Activated naive CD4-positive, alpha-beta T cell treated with anti-CD3 and anti-CD28 coated beads, Interleukin-2, amount 10 ng/mL, durations not matched to agents 7 days and 5 days (primary cell): ENCODE data around the gene RPS6KA5.
A peak's percentile ranks its signal among the peaks of the same experiment; 100 is the strongest.
"Not testable (repeated sequence)": the region's sequence is repeated elsewhere in the genome, so short reads cannot be mapped to it uniquely, and the experiment has no call there.

Source experiments
- CTCF ChIA-PET: fragments of 350-600 bp; sonication (Branson Sonifier 250); formaldehyde crosslinking; loops from one replicate; lab custom pipeline; 2021; ENCODE audit warnings: antibody characterized with exemption; lab: Charles Lee
- DNase-seq: peaks from one replicate; pipeline ENCODE4 v3.0.0-alpha.2; 2020
- H3K27ac Mint-ChIP-seq: one replicate; pipeline ENCODE4 v1.8.0; 2021; ENCODE audit warnings: mild to moderate bottlenecking, moderate library complexity, mixed read lengths
- H3K27me3 Mint-ChIP-seq: one replicate; pipeline ENCODE4 v1.8.0; 2021; ENCODE audit warnings: mild to moderate bottlenecking, mixed read lengths
- H3K36me3 Mint-ChIP-seq: one replicate; pipeline ENCODE4 v1.8.0; 2021; ENCODE audit warnings: mixed read lengths
- H3K4me1 Mint-ChIP-seq: one replicate; pipeline ENCODE4 v1.8.0; 2021; ENCODE audit warnings: mixed read lengths
- H3K4me3 Mint-ChIP-seq: one replicate; pipeline ENCODE4 v1.8.0; 2021; ENCODE audit warnings: mild to moderate bottlenecking, moderate library complexity, mixed read lengths
- H3K9me3 Mint-ChIP-seq: one replicate; pipeline ENCODE4 v1.8.0; 2021; ENCODE audit warnings: mixed read lengths

Gene RPS6KA5

DNA sequence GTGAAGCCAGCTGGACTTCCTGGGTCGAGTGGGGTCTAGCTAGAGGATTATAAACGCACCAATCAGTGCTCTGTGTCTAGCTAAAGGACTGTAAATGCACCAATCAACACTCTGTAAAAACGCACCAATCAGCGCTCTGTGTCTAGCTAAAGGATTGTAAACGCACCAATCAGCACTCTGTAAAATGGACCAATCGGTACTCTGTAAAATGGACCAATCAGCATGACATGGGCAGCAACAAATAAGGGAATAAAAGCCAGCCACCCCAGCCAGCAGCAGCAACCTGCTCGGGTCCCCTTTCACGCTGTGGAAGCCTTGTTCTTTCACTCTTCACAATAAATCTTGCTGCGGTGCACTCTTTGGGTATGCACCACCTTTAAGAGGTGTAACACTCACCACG is 26.1 kb downstream of the RPS6KA5 start:
- CTCF ChIA-PET = interaction anchor here (0.6 to 2.9 kb wide), 5 partner anchors 11 to 314 kb away, joined by 3 to 13 read pairs (median 3); no protein-coding TSS in a partner anchor
- H3K36me3 Mint-ChIP-seq = peaks cover 43% of the 10 kb centered on the region
- H3K4me3 Mint-ChIP-seq, H3K9me3 Mint-ChIP-seq, H3K27ac Mint-ChIP-seq, DNase-seq, H3K27me3 Mint-ChIP-seq: not testable (repeated sequence)
- peaks cover 67% of the 10 kb centered on the region for H3K4me1 Mint-ChIP-seq

DNA sequence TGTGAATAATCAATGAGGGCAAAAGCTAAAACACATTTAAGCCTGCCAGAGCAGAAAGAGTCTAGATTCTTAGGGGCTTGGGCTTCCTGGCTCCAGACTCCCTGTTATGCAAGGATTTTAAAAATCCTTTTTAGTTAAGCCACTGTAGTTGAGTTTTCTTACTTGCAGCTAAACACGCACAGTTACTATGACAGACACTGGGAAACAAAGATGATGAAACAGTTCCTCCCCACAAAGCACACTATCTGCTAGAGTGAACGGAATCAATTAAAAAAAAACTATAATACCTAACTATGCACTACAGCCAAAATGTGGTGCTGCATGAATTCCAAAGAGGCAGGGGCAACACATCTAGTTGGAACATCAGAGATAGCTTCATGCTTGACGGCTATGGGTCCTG is 28.2 kb downstream of the RPS6KA5 start:
- no peaks in the 10 kb centered on the region for H3K27me3 Mint-ChIP-seq
- no peak overlapping the region for H3K4me3 Mint-ChIP-seq
- no peaks in the 10 kb centered on the region for H3K9me3 Mint-ChIP-seq
- CTCF ChIA-PET = no interaction called here
- H3K36me3 Mint-ChIP-seq = peaks cover 33% of the 10 kb centered on the region
- no peak overlapping the region for H3K27ac Mint-ChIP-seq
- peaks cover 64% of the 10 kb centered on the region for H3K4me1 Mint-ChIP-seq
- no peak for DNase-seq

DNA sequence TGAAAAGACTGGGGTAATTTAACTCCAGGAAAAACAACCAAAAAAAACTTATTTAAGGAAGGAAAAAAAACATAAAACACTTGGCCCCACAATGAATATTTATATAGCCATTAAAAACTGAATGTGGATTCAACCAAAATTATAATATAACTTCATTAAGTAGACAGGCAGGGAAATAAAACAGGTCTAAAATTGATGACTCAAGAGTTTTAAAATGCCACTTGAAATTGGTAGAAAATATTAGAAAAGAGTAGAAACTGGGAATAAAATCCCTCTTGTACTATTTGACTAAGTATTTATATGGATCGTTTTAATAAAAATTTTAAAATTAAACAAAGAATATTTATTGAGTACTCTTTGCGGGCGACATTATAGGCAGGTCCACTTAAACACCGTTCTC is 28.8 kb downstream of the RPS6KA5 start:
- peaks cover 64% of the 10 kb centered on the region for H3K4me1 Mint-ChIP-seq
- H3K4me3 Mint-ChIP-seq = no peak overlapping the region
- H3K36me3 Mint-ChIP-seq = peaks cover 38% of the 10 kb centered on the region
- no peak for DNase-seq
- no peaks in the 10 kb centered on the region for H3K27me3 Mint-ChIP-seq
- H3K9me3 Mint-ChIP-seq = no peaks in the 10 kb centered on the region
- no peak overlapping the region for H3K27ac Mint-ChIP-seq
- CTCF ChIA-PET = no interaction called here

DNA sequence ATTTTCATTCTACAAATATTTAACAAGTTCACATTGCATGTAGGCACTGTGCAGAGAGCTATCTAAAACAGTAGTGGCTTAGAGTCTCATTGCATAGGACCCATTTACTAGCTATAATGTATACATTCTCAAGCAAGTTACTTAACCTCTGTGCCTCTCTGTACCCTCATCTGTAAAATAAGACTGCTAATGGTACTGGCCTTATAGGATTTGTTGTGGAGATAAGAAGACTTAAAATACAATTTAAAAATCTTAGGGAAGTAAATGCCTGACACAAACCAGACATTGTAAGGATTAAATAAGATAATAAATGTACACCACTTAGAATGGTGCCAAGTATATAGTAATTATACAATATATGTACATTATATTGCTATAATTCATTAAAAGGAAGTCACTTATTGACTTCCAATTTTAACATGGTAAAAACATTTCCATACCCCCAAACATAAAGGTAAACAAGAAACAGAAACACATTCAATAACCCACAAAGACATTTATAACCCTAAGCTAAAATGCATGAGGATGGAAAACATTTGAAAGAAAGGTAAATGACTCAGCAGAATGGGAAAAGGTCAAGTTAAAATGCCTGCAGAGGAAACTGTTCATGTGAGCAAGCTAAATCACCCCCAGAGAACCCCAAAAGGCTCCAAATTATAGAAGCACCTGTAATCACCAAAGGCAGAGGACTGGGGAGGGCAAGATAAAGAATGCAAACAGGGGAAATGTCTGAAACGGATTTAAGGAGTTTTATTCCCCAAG is 30.8 kb downstream of the RPS6KA5 start:
- Mint-ChIP-seq H3K27ac (no peak overlapping the region), H3K9me3 (no peaks in the 10 kb centered on the region), H3K4me1 (peaks cover 61% of the 10 kb centered on the region), H3K27me3 (no peaks in the 10 kb centered on the region), H3K4me3 (no peak overlapping the region), H3K36me3 (peaks cover 45% of the 10 kb centered on the region)
- no peak for DNase-seq
- CTCF ChIA-PET = interaction anchor here (0.9 kb wide), 1 partner anchor 9 kb away, joined by 3 read pairs; no protein-coding TSS in a partner anchor

GRCh38 chr14:91027561-91027960 is 32.9 kb downstream of the RPS6KA5 start:
- H3K4me3 Mint-ChIP-seq = no peak overlapping the region
- no peaks in the 10 kb centered on the region for H3K27me3 Mint-ChIP-seq
- H3K36me3 Mint-ChIP-seq = peaks cover 48% of the 10 kb centered on the region
- peaks cover 76% of the 10 kb centered on the region for H3K4me1 Mint-ChIP-seq
- no peaks in the 10 kb centered on the region for H3K9me3 Mint-ChIP-seq
- no peak for DNase-seq
- H3K27ac Mint-ChIP-seq = no peak overlapping the region
- CTCF ChIA-PET = interaction anchor here (0.5 to 1.1 kb wide), 2 partner anchors 29 to 57 kb away, joined by 3 read pairs; no protein-coding TSS in a partner anchor

DNA sequence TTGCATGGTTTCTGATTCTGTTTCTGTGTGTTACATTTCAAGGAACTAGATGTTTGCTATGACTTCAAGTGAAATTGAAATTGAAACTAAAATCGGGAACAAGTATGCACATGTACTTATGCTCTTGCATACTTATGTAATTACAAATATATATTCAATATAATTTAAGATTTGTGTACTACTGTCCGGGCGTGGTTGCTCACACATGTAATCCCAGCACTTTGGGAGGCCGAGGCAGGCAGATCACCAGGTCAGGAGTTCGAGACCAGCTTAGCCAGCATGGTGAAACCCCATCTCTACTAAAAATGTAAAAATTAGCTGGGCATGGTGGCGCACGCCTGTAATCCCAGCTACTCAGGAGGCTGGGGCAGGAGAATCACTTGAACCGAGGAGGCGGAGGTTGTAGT is 37.8 kb downstream of the RPS6KA5 start:
- peaks cover 58% of the 10 kb centered on the region for H3K36me3 Mint-ChIP-seq

GRCh38 chr14:91021991-91022621 is 38.3 kb downstream of the RPS6KA5 start:
- DNase-seq = no peak
- peak overlapping the region; percentile 73 for H3K4me3 Mint-ChIP-seq
- H3K27me3 Mint-ChIP-seq = no peaks in the 10 kb centered on the region
- H3K27ac Mint-ChIP-seq = peak overlapping the region; percentile 99
- peaks cover 84% of the 10 kb centered on the region for H3K4me1 Mint-ChIP-seq
- CTCF ChIA-PET = interaction anchor here (1.1 kb wide), 2 partner anchors 9 to 37 kb away, joined by 3 read pairs; no protein-coding TSS in a partner anchor
- H3K36me3 Mint-ChIP-seq = peaks cover 59% of the 10 kb centered on the region
- no peaks in the 10 kb centered on the region for H3K9me3 Mint-ChIP-seq

More for the DNA sequence above, 37.8 kb downstream of the RPS6KA5 start:
- CTCF ChIA-PET = interaction anchor here (1.0 to 1.1 kb wide), 2 partner anchors 12 to 37 kb away, joined by 3 read pairs; no protein-coding TSS in a partner anchor
- H3K27me3 Mint-ChIP-seq, H3K9me3 Mint-ChIP-seq: not testable (repeated sequence)
- peak; percentile 33 for DNase-seq
- Mint-ChIP-seq H3K4me1 (peaks cover 89% of the 10 kb centered on the region), H3K27ac (peak overlapping the region; percentile 99), H3K4me3 (peak overlapping the region; percentile 73)

DNA sequence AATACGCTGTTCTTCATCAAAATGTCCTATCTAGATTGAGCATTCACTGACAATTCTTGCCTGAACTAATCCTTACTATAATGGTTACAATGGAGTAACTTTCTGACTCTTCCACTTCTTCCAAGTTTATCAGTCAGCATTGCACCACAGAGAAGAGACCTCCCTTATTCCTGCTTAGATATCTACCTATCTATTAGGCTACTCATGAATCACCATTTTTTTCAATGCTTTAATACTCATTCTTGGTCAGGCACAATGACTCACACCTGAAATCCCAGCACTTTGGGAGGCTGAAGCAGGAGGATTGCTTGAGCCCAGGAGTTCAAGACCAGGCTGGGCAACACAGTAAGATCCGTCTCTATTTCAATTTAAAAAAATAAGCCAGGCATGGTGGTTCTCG is 39.3 kb downstream of the RPS6KA5 start:
- CTCF ChIA-PET = interaction anchor here (1.1 kb wide), 1 partner anchor 8 kb away, joined by 3 read pairs; no protein-coding TSS in a partner anchor

GRCh38 chr14:91019673-91020072 is 40.8 kb downstream of the RPS6KA5 start:
- Mint-ChIP-seq H3K27me3 (no peaks in the 10 kb centered on the region), H3K4me1 (peaks cover 78% of the 10 kb centered on the region), H3K27ac (no peak overlapping the region), H3K36me3 (peaks cover 47% of the 10 kb centered on the region), H3K4me3 (no peak overlapping the region), H3K9me3 (no peaks in the 10 kb centered on the region)
- CTCF ChIA-PET = no interaction called here
- no peak for DNase-seq

More for the DNA sequence above, 39.3 kb downstream of the RPS6KA5 start:
- Mint-ChIP-seq H3K27me3 (no peaks in the 10 kb centered on the region), H3K4me3 (peak overlapping the region; percentile 29), H3K36me3 (peaks cover 56% of the 10 kb centered on the region), H3K9me3 (no peaks in the 10 kb centered on the region), H3K27ac (peak overlapping the region; percentile 99), H3K4me1 (peaks cover 82% of the 10 kb centered on the region)
- DNase-seq = no peak

GRCh38 chr14:91018481-91018880 is 42.0 kb downstream of the RPS6KA5 start:
- Mint-ChIP-seq H3K36me3 (peaks cover 39% of the 10 kb centered on the region), H3K27ac (no peak overlapping the region), H3K4me3 (no peak overlapping the region), H3K9me3 (no peaks in the 10 kb centered on the region), H3K27me3 (no peaks in the 10 kb centered on the region), H3K4me1 (peaks cover 67% of the 10 kb centered on the region)
- no peak for DNase-seq
- CTCF ChIA-PET = interaction anchor here (1.0 kb wide), 1 partner anchor 17 kb away, joined by 3 read pairs; no protein-coding TSS in a partner anchor

- Mint-ChIP-seq H3K27me3 (no peaks in the 10 kb centered on the region), H3K27ac (no peak overlapping the region), H3K4me3 (no peak overlapping the region), H3K4me1 (peaks cover 51% of the 10 kb centered on the region), H3K9me3 (no peaks in the 10 kb centered on the region), H3K36me3 (peaks cover 37% of the 10 kb centered on the region)
- no peak for DNase-seq
- CTCF ChIA-PET = no interaction called here
Observed at GRCh38 chr14:91016800-91017410, 43.5 kb downstream of the RPS6KA5 start.

DNA sequence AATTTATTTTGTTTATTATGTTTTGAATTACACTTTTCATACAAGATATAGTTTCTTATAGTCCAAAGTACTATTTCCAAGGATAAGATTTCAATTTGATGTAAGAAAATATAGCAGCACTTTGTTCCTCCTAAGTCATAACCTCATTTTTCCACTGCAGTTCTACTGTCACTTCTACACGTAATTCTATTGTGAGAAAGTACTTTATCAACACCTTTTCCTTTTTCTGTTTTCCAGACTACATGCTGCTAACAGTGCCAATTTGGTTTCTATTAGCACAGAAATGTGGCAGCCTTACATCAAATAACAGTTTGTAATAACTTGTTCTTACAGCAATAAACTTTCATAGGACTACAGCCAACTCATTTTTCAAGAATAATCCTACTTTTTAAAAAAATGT is 45.0 kb downstream of the RPS6KA5 start:
- no peaks in the 10 kb centered on the region for H3K27me3 Mint-ChIP-seq
- peaks cover 38% of the 10 kb centered on the region for H3K36me3 Mint-ChIP-seq
- CTCF ChIA-PET = no interaction called here
- DNase-seq = no peak
- H3K4me1 Mint-ChIP-seq = peaks cover 51% of the 10 kb centered on the region
- H3K27ac Mint-ChIP-seq = peak overlapping the region; percentile 34
- no peaks in the 10 kb centered on the region for H3K9me3 Mint-ChIP-seq
- H3K4me3 Mint-ChIP-seq = no peak overlapping the region

GRCh38 chr14:91012045-91012444 is 48.4 kb downstream of the RPS6KA5 start:
- peaks cover 49% of the 10 kb centered on the region for H3K4me1 Mint-ChIP-seq
- no peaks in the 10 kb centered on the region for H3K27me3 Mint-ChIP-seq
- no peak overlapping the region for H3K4me3 Mint-ChIP-seq
- no peak for DNase-seq
- H3K9me3 Mint-ChIP-seq = no peaks in the 10 kb centered on the region
- peaks cover 21% of the 10 kb centered on the region for H3K36me3 Mint-ChIP-seq
- CTCF ChIA-PET = interaction anchor here (1.7 kb wide), 1 partner anchor 109 kb away, joined by 4 read pairs; no protein-coding TSS in a partner anchor
- no peak overlapping the region for H3K27ac Mint-ChIP-seq

- peaks cover 23% of the 10 kb centered on the region for H3K36me3 Mint-ChIP-seq
Observed at GRCh38 chr14:91010153-91010533, 50.3 kb downstream of the RPS6KA5 start.

More at GRCh38 chr14:91010153-91010533, 50.3 kb downstream of the RPS6KA5 start:
- H3K4me1 Mint-ChIP-seq = peaks cover 50% of the 10 kb centered on the region
- CTCF ChIA-PET = no interaction called here
- H3K4me3 Mint-ChIP-seq = no peak overlapping the region
- H3K27me3 Mint-ChIP-seq = no peaks in the 10 kb centered on the region
- H3K27ac Mint-ChIP-seq = no peak overlapping the region
- no peaks in the 10 kb centered on the region for H3K9me3 Mint-ChIP-seq
- DNase-seq = no peak
